HuH-7.5 (cell line): ENCODE data around the gene NEDD4.
"Not testable (repeated sequence)": the region's sequence is repeated elsewhere in the genome, so short reads cannot be mapped to it uniquely, and the experiment has no call there.

Experiments
- DNase-seq: peaks from one replicate; pipeline ENCODE4 v3.0.0; 2011; ENCODE audit warnings: low spot score

The NEDD4 gene

GRCh38 chr15:55954862-55955605 lies 38.4 kb downstream of the NEDD4 start:
- no peak for DNase-seq

GRCh38 chr15:55952501-55953274 lies 40.7 kb downstream of the NEDD4 start:
- DNase-seq: peak; percentile 11

- DNase-seq: not testable (repeated sequence)
Measured at GRCh38 chr15:55944606-55945005, 48.8 kb downstream of the NEDD4 start.

GRCh38 chr15:55942332-55942731 lies 51.1 kb downstream of the NEDD4 start:
- no peak for DNase-seq

- no peak for DNase-seq
Measured at GRCh38 chr15:55937040-55937439, 56.4 kb downstream of the NEDD4 start.

- DNase-seq: no peak
Measured at GRCh38 chr15:55928955-55929354, 64.5 kb downstream of the NEDD4 start.

GRCh38 chr15:55921744-55922143 lies 71.7 kb downstream of the NEDD4 start:
- no peak for DNase-seq

- peak; percentile 6 for DNase-seq
Measured at GRCh38 chr15:55917881-55918296, 75.5 kb downstream of the NEDD4 start.

GRCh38 chr15:55916666-55917409 lies 76.6 kb downstream of the NEDD4 start:
- no peak for DNase-seq

GRCh38 chr15:55915876-55916567 lies 77.4 kb downstream of the NEDD4 start:
- no peak for DNase-seq

GRCh38 chr15:55915221-55915620 lies 78.2 kb downstream of the NEDD4 start:
- DNase-seq: no peak

GRCh38 chr15:55914446-55914845 lies 79.0 kb downstream of the NEDD4 start:
- DNase-seq: no peak

GRCh38 chr15:55912982-55913381 lies 80.4 kb downstream of the NEDD4 start:
- DNase-seq: no peak

GRCh38 chr15:55909036-55909811 lies 84.2 kb downstream of the NEDD4 start:
- DNase-seq: no peak

GRCh38 chr15:55907797-55908196 lies 85.6 kb downstream of the NEDD4 start:
- no peak for DNase-seq

- DNase-seq: no peak
Measured at GRCh38 chr15:55902981-55903380, 90.4 kb downstream of the NEDD4 start.

GRCh38 chr15:55900019-55900418 lies 93.4 kb downstream of the NEDD4 start:
- no peak for DNase-seq

GRCh38 chr15:55899537-55899936 lies 93.9 kb downstream of the NEDD4 start:
- DNase-seq: no peak

- peak; percentile 37 for DNase-seq
Measured at GRCh38 chr15:55897560-55898336, 95.7 kb downstream of the NEDD4 start.

- no peak for DNase-seq
Measured at GRCh38 chr15:55894399-55894965, 98.9 kb downstream of the NEDD4 start.
